Endothelial cell of umbilical vein (primary cell): Measurements from ENCODE around the gene ATP5PD. TPM values are rescaled to one million over a fixed set of nuclear protein-coding genes. Genes with fewer than 3 reads are reported as not detected.

ENCODE experiments used
- BruUV-seq: library from RNA; stranded (reverse); fragments of 400-500 nt; replicated peaks from 2 replicates; lab custom pipeline; 2021; lab: Mats Ljungman, UMichigan
- CTCF ChIA-PET: fragments of 300-600, 350-600 bp; sonication (Branson Sonifier 250); formaldehyde crosslinking; loops from one replicate; lab custom pipeline; 2021; ENCODE audit warnings: antibody characterized with exemption, inconsistent platforms; lab: Charles Lee
- POLR2A ChIA-PET: fragments of 300-600, 350-600 bp; sonication (Branson Sonifier 250); formaldehyde crosslinking; loops from one replicate; lab custom pipeline; 2021; ENCODE audit warnings: antibody characterized with exemption, inconsistent platforms; lab: Charles Lee
- DNase-seq: peaks from one replicate; pipeline ENCODE4 v3.0.0-alpha.2; 2011; ENCODE audit warnings: low read depth, low spot score
- FAIRE-seq: peaks from 2 replicates; lab custom pipeline; 2011; peaks lifted over from hg19 to GRCh38; lab: Jason Lieb, UNC
- H2AFZ ChIP-seq: 2 replicates; pipeline ENCODE4 v1.6.0; 2012; ENCODE audit warnings: low read depth, low read length, control low read depth, inconsistent platforms
- H3K27ac ChIP-seq: 2 replicates; pipeline ENCODE4 v1.5.1; 2011; ENCODE audit warnings: low read depth, mild to moderate bottlenecking, control low read depth, low read length, moderate library complexity; ENCODE audit not compliant: insufficient read depth
- H3K27me3 ChIP-seq, 2 experiments: 2 replicates each; pipeline versions ENCODE4 v1.6.0 to v1.6.1; 2011; ENCODE audit warnings: low read length in 2 of 2, mixed read lengths in 1 of 2; ENCODE audit not compliant: control insufficient read depth in 2 of 2, insufficient read depth in 2 of 2
- H3K36me3 ChIP-seq, 2 experiments: 2 replicates in 1 of 2; 3 replicates in 1 of 2; pipeline ENCODE4 v1.5.1; 2011; ENCODE audit warnings: low read length in 2 of 2, mild to moderate bottlenecking in 1 of 2, moderate library complexity in 1 of 2; ENCODE audit not compliant: control insufficient read depth in 2 of 2, insufficient read depth in 2 of 2; ENCODE audit errors: extremely low read depth in 1 of 2
- H3K4me1 ChIP-seq: 3 replicates; pipeline ENCODE4 v1.5.1; 2011; ENCODE audit warnings: mild to moderate bottlenecking, low read length; ENCODE audit not compliant: control insufficient read depth, insufficient read depth; ENCODE audit errors: extremely low read depth
- H3K4me2 ChIP-seq: 2 replicates; pipeline ENCODE4 v1.6.1; 2011; ENCODE audit warnings: low read length, control low read depth, mixed read lengths; ENCODE audit not compliant: insufficient read depth
- H3K4me3 ChIP-seq, 3 experiments: fragments of 200-600 bp in 1 of 3; sonication (generic), shearing (Covaris generic) in 1 of 3; replicated peaks in 1 of 3; 2 replicates each; pipeline ENCODE4 v1.5.1; 2011 to 2016; ENCODE audit warnings: control low read depth in 3 of 3, low read length in 3 of 3, mild to moderate bottlenecking in 2 of 3, inconsistent platforms in 1 of 3, low read depth in 1 of 3, moderate library complexity in 1 of 3; ENCODE audit not compliant: insufficient read depth in 1 of 3
- H3K79me2 ChIP-seq: 2 replicates; pipeline ENCODE4 v1.6.0; 2012; ENCODE audit warnings: low read length, inconsistent platforms; ENCODE audit not compliant: control insufficient read depth, insufficient read depth
- H3K9ac ChIP-seq: replicated peaks from 2 replicates; pipeline ENCODE3; 2011; ENCODE audit warnings: low read length, control low read depth; ENCODE audit not compliant: insufficient read depth; ENCODE audit errors: extremely low read depth
- H3K9me1 ChIP-seq: replicated peaks from 3 replicates; pipeline ENCODE4 v1.6.0; 2011; ENCODE audit warnings: mild to moderate bottlenecking, low read length; ENCODE audit not compliant: control insufficient read depth, insufficient read depth; ENCODE audit errors: extremely low read depth
- H3K9me3 ChIP-seq: replicated peaks from 2 replicates; pipeline ENCODE4 v1.5.1; 2012; ENCODE audit warnings: low read length, inconsistent platforms; ENCODE audit not compliant: control insufficient read depth, insufficient read depth
- H4K20me1 ChIP-seq: replicated peaks from 2 replicates; pipeline ENCODE3; 2011; ENCODE audit warnings: mild to moderate bottlenecking, low read length; ENCODE audit not compliant: control insufficient read depth, insufficient read depth; ENCODE audit errors: extremely low read depth
- EZH2 ChIP-seq: IDR thresholded peaks from 2 replicates; pipeline ENCODE4 v1.6.1; 2012; ENCODE audit warnings: borderline replicate concordance, low read depth, mild to moderate bottlenecking, moderate library complexity, low read length, inconsistent platforms; ENCODE audit not compliant: severe bottlenecking
- FOS ChIP-seq: IDR thresholded peaks from 2 replicates; pipeline ENCODE4 v1.6.1; 2011; ENCODE audit warnings: mild to moderate bottlenecking, low read length, moderate library complexity, borderline replicate concordance; ENCODE audit not compliant: insufficient read depth
- GATA2 ChIP-seq: IDR thresholded peaks from 2 replicates; pipeline ENCODE4 v1.7.0; 2011; ENCODE audit warnings: low read depth, mild to moderate bottlenecking, moderate library complexity, mixed read lengths, low read length; ENCODE audit not compliant: insufficient read length, insufficient read depth
- JUN ChIP-seq: IDR thresholded peaks from 2 replicates; pipeline ENCODE4 v1.6.1; 2011; ENCODE audit warnings: borderline replicate concordance, low read depth; ENCODE audit not compliant: insufficient read length, insufficient read depth
- MYC ChIP-seq: IDR thresholded peaks from one replicate; pipeline ENCODE4 v1.6.1; 2011; ENCODE audit warnings: mild to moderate bottlenecking, low read depth, low read length
- POLR2A ChIP-seq: IDR thresholded peaks from 2 replicates; pipeline ENCODE4 v1.6.1; 2012; ENCODE audit warnings: low read depth, mild to moderate bottlenecking, control low read depth, low read length
- POLR2AphosphoS5 ChIP-seq: IDR thresholded peaks from 2 replicates; pipeline ENCODE4 v1.6.1; 2012; ENCODE audit warnings: low read depth, mild to moderate bottlenecking, control low read depth, low read length, moderate library complexity; ENCODE audit not compliant: insufficient read depth
- dilution Hi-C: fragments of 300-500 bp; cut with MboI; formaldehyde crosslinking; loops from one replicate; pipeline ENCODE4 v1.15.0; 2019; ENCODE audit warnings: low sequenced_read_pairs; ENCODE audit not compliant: extremely low pct_ligation_motif_present
- intact Hi-C: fragments of 100-400 bp; cut with micrococcal nuclease; formaldehyde crosslinking; loops from one replicate; pipeline ENCODE4 v1.10.0; 2022
- polyA plus RNA-seq, 4 experiments: library from polyadenylated mRNA; depleted of rRNA in 3 of 4; stranded (reverse) in 3 of 4; unstranded in 1 of 4; fragments of >200 nt; gene quantifications; 2 replicates each; pipeline versions ENCODE4 v1.2.1 to v1.2.3, GENCODE V29; 2011 to 2012; ENCODE audit warnings: missing spikeins in 1 of 4
- total RNA-seq: library from RNA; stranded (reverse); gene quantifications from 2 replicates; pipeline ENCODE4 v1.2.3, GENCODE V29; 2021
- TF ChIP-seq, protein P1 (sequence below), 2 donors: IDR thresholded peaks; 1 replicate in 1 of 2; 2 replicates in 1 of 2; pipeline ENCODE4 v1.5.1; 2011; ENCODE audit warnings: low read length in 2 of 2, mild to moderate bottlenecking in 2 of 2, moderate library complexity in 2 of 2, control low read depth in 1 of 2, inconsistent platforms in 1 of 2, low read depth in 1 of 2; ENCODE audit not compliant: insufficient read depth in 1 of 2; ENCODE audit errors: extremely low read depth in 1 of 2
- TF ChIP-seq, protein P2 (sequence below): IDR thresholded peaks from 2 replicates; pipeline ENCODE4 v1.6.1; 2011; ENCODE audit not compliant: insufficient read depth, insufficient read length

The ATP5PD gene
- total and polyA plus RNA-seq, 2 donors (not counting 3 experiments of a cell fraction or from before 2014, with no cell fraction given): 182 to 200 TPM

DNA sequence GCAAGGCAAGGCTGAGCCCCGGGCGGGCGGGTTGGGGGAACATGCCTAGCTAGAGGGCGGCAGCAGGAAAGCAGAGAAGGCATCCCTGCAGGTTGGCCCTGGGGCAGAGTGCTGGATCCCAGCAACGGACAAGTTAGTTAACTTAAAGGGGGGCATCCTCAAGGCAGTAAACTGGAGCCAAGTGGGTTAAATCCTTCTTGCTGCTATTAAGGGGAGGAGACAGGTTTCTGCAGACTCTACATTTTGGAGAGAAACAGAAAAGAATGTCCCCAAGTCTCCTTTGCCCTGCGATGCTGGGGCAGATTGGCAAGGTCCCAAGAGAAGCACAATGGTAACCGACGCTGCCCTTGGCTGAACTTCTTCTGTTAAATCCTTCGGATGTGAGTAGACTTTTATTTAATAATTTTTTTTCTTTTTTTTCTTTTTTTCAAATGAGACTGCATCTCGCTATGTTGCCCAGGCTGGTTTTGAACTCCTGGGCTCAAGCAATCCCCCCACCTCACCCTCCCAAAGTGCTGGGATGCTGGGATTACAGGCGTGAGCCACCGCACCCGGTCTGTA, 14.0 kb downstream of the ATP5PD start:
- peaks cover 20% of the 10 kb centered on the region for H3K4me1 ChIP-seq
- no peaks in the 10 kb centered on the region for H3K36me3 ChIP-seq
- peak overlapping the region; percentile 71 for H2AFZ ChIP-seq
- ChIA-PET CTCF (interaction anchor here (1.0 to 2.1 kb wide), 7 partner anchors 20 to 169 kb away, joined by 3 to 21 read pairs (median 4); partner anchors contain the start of genes HID1 and MRPL58), POLR2A (no interaction called here)
- BruUV-seq: no TSS peak
- DNase-seq (peak; percentile 49), FAIRE-seq (peak; percentile 59)
- no peak overlapping the region for H3K27ac ChIP-seq
- H4K20me1 ChIP-seq: no peaks in the 10 kb centered on the region
- no peaks in the 10 kb centered on the region for H3K9me1 ChIP-seq
- H3K27me3 ChIP-seq: peaks cover 0 to 2% of the 10 kb centered on the region in 2 experiments
- H3K4me3 ChIP-seq: peak overlapping the region; percentile 6 to 93 (median 74)
- peak overlapping the region; percentile 62 for H3K9ac ChIP-seq
- dilution Hi-C loops (no loop called here), intact Hi-C loops (loop anchor here (1.0 to 2.0 kb wide), 3 partner anchors 20 to 71 kb away; partner anchors contain the start of gene MRPL58)
- peak overlapping the region; percentile 93 for H3K4me2 ChIP-seq
- TF ChIP-seq JUN: no peak
- TF ChIP-seq FOS: no peak
- TF ChIP-seq POLR2AphosphoS5: no peak
- TF ChIP-seq POLR2A: no peak
- TF ChIP-seq, protein P1, sequence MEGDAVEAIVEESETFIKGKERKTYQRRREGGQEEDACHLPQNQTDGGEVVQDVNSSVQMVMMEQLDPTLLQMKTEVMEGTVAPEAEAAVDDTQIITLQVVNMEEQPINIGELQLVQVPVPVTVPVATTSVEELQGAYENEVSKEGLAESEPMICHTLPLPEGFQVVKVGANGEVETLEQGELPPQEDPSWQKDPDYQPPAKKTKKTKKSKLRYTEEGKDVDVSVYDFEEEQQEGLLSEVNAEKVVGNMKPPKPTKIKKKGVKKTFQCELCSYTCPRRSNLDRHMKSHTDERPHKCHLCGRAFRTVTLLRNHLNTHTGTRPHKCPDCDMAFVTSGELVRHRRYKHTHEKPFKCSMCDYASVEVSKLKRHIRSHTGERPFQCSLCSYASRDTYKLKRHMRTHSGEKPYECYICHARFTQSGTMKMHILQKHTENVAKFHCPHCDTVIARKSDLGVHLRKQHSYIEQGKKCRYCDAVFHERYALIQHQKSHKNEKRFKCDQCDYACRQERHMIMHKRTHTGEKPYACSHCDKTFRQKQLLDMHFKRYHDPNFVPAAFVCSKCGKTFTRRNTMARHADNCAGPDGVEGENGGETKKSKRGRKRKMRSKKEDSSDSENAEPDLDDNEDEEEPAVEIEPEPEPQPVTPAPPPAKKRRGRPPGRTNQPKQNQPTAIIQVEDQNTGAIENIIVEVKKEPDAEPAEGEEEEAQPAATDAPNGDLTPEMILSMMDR (IDR thresholded peaks at IDR 0.05; ENCODE audit: extremely low read depth in 1 of 2, insufficient read depth in 1 of 2, low read depth in 1 of 2, low read length in 2 of 2): no peak
- no peak for TF ChIP-seq EZH2
- TF ChIP-seq, protein P2, sequence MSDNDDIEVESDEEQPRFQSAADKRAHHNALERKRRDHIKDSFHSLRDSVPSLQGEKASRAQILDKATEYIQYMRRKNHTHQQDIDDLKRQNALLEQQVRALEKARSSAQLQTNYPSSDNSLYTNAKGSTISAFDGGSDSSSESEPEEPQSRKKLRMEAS: no peak
- no peak for TF ChIP-seq GATA2
- no peak for TF ChIP-seq MYC
- no peaks in the 10 kb centered on the region for H3K9me3 ChIP-seq
- H3K79me2 ChIP-seq: no peaks in the 10 kb centered on the region
